GM21737 (cell line): ENCODE data around the gene GNG12.

Experiments used
- ATAC-seq: cut with Tn5 transposase; IDR thresholded peaks from one replicate; pipeline ENCODE4 v1.9.1; 2021; ENCODE audit warnings: mild to moderate bottlenecking, moderate library complexity; ENCODE audit not compliant: unreplicated experiment

Gene GNG12

DNA sequence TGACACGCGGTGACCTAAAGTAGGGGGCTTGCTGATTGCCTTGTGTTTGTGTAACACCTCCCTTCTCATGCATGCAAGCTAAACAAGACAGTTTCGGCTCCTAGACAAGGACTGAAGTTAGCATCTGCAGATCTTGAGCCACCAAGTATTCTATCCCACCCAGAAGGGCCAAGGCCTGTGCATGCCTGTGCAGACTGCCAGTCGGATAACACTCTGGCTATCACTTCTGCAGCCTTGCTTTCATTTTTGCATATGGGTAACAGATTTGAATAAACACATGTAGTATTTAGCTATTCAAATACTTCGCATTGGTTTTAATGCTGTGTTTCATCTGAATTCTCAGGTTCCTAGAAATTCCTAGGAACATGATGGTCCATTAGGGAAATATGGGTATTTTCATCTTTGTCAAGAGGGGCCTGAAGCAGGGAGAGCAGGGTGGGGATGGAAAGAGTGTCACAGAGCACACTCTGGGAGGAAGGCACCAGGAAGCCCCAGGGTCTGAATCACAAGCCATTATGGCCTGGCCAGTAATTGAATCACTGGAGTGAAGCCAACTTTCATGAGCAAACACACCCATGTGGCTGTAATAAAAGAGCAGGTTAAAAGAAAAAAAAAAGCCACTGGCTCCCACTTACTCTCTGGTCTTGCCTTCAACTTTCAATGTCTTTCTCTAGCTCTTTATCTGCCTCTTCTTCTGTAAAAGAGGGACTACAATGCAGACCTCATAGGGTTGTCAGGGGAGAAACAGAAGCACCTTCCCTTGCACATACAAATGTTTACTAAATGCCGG is 120.0 kb downstream of the GNG12 start:
- ATAC-seq = no peak

GRCh38 chr1:67711855-67712212 is 121.4 kb downstream of the GNG12 start:
- no peak for ATAC-seq

DNA sequence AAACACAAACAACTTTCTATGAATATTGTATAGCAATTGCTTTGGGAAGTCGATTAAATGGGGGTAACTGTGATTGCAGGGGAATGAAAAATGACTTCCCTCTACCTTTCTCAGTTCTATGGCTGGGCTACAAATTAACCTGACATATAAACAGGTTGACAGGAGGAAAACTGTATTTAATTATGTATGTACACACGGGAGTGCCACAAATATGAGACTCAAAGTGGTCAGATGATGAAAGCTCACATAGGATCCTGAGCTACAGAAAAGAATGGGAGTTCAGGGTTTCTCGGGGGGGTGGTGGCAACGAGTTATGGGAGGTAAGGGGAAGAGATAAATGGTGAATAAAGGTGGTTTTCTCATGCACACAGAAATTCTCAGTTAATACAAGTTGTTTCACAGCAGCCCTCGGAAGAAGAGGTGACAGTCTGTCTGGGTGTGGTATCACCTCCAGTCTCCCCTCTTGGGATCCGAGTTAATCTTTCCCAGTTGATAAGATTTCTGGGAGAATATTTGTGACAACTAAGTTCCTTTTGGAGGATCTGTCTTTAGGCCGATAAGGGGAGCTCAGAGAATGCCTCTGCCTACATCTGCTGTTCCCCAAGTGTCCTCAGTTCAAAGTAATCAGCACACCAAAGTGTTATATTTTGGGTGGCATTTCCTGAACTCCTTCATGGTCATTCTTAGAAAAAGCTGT is 122.0 kb downstream of the GNG12 start:
- no peak for ATAC-seq

GRCh38 chr1:67710417-67710816 is 122.8 kb downstream of the GNG12 start:
- ATAC-seq = no peak

GRCh38 chr1:67708606-67709005 is 124.7 kb downstream of the GNG12 start:
- ATAC-seq = no peak

- no peak for ATAC-seq
These were observed 127.4 kb downstream of the GNG12 start for GRCh38 chr1:67705735-67706453.

GRCh38 chr1:67704351-67704750 is 128.9 kb downstream of the GNG12 start:
- ATAC-seq = no peak

DNA sequence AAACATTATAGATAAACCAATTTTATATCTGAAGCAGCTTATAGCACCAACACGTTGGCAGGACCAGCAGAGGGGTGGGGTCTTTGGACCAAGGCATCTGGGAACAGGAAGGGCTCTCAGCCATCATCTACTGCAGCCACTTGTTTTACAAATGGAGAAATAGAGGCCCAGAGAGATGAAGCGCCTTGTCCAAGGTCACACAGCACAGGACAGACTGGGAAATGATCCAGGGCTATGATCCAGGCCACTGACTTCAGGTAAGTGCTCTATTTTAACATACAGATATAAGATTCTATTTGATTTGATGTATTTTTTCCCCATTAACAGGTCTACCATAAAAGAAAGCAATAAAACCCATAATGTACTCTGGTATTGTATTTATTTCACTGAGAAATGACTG is 131.4 kb downstream of the GNG12 start:
- ATAC-seq = no peak

- ATAC-seq = no peak
These were observed 132.4 kb downstream of the GNG12 start for GRCh38 chr1:67700692-67701410.

- no peak for ATAC-seq
These were observed 133.0 kb downstream of the GNG12 start for GRCh38 chr1:67700220-67700619.

DNA sequence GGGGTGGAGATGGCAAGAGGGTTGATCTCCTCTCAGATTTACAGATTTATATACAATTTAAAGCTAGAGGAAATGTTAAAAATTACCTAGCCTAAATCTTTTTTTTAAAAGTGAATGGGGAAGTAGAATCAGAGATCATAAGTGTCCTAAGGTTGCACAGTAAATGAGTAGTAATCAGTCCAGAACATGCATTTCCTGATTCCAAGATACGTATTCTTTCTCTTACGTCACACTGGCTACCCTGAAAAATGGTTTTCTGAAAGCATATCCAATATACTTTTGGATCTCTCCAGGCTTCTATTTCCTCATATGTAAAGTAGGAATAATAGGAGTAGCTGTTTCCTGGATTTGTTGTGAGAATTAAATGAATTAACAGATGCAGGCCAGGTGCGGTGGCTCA is 136.6 kb downstream of the GNG12 start:
- ATAC-seq = no peak

- ATAC-seq = no peak
These were observed 137.3 kb downstream of the GNG12 start for GRCh38 chr1:67695963-67696362.

GRCh38 chr1:67691712-67692111 is 141.6 kb downstream of the GNG12 start:
- no peak for ATAC-seq

GRCh38 chr1:67690411-67690810 is 142.9 kb downstream of the GNG12 start:
- no peak for ATAC-seq

- no peak for ATAC-seq
These were observed 143.3 kb downstream of the GNG12 start for GRCh38 chr1:67690018-67690363.

- no peak for ATAC-seq
These were observed 143.8 kb downstream of the GNG12 start for GRCh38 chr1:67689267-67690017.

GRCh38 chr1:67688526-67689219 is 144.6 kb downstream of the GNG12 start:
- ATAC-seq = no peak

DNA sequence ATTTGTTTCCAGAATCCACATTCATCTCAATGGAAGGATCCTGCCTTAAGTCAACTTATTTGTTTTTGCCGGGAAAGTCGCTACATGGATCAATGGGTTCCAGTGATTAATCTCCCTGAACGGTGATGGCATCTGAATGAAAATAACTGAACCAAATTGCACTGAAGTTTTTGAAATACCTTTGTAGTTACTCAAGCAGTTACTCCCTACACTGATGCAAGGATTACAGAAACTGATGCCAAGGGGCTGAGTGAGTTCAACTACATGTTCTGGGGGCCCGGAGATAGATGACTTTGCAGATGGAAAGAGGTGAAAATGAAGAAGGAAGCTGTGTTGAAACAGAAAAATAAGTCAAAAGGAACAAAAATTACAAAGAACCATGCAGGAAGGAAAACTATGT is 145.6 kb downstream of the GNG12 start:
- no peak for ATAC-seq

DNA sequence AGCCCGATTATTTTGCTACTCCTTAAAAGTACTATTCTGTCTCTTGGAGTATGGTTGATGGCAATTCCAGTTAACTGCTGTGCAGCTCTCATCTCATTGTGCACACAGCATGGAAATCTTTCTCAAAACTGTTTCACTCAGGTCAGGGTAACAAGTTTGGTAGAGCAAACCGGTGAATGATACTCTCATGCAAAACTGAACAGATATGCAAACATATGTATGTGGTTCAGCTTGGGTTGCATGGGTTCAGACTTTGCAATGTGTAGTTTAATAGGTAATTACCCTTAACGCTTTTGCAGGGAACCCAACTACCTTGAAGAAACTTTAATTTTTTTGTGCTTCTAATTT is 146.1 kb downstream of the GNG12 start:
- no peak for ATAC-seq
